Liver (tissue), 9 donors: ENCODE measurements around the gene GHRHR. TPM values are rescaled to one million over a fixed set of nuclear protein-coding genes. Genes with fewer than 3 reads are reported as not detected.

Source experiments
- DNase-seq: peaks from one replicate; pipeline ENCODE4 v3.0.0-alpha.2; 2017; ENCODE audit warnings: low spot score
- H3K27ac ChIP-seq, 2 donors: one replicate each; pipeline ENCODE4 v1.7.0; 2013; ENCODE audit warnings: inconsistent platforms in 2 of 2, low read length in 2 of 2, control low read depth in 1 of 2, low read depth in 1 of 2, mild to moderate bottlenecking in 1 of 2
- H3K27me3 ChIP-seq, 4 donors: one replicate each; pipeline versions ENCODE4 v1.6.1 to v1.7.0; 2013; ENCODE audit warnings: low read length in 3 of 4, inconsistent platforms in 1 of 4, mild to moderate bottlenecking in 1 of 4, moderate library complexity in 1 of 4; ENCODE audit not compliant: control insufficient read depth in 4 of 4, insufficient read depth in 4 of 4
- H3K36me3 ChIP-seq, 4 donors: one replicate each; pipeline versions ENCODE4 v1.6.1 to v1.7.0; 2013; ENCODE audit warnings: low read length in 3 of 4, mild to moderate bottlenecking in 3 of 4, low read depth in 1 of 4, moderate library complexity in 1 of 4; ENCODE audit not compliant: control insufficient read depth in 4 of 4, insufficient read depth in 3 of 4
- H3K4me1 ChIP-seq, 4 donors: one replicate each; pipeline versions ENCODE4 v1.6.1 to v1.7.0; 2013; ENCODE audit warnings: low read length in 3 of 4, mild to moderate bottlenecking in 3 of 4, moderate library complexity in 1 of 4; ENCODE audit not compliant: control insufficient read depth in 4 of 4, insufficient read depth in 4 of 4
- H3K4me3 ChIP-seq, 3 donors: one replicate each; pipeline versions ENCODE4 v1.6.1 to v1.7.0; 2013; ENCODE audit warnings: low read length in 3 of 3, control low read depth in 1 of 3, low read depth in 1 of 3, mild to moderate bottlenecking in 1 of 3
- H3K9ac ChIP-seq, 2 donors: one replicate each; pipeline ENCODE4 v1.7.0; 2013; ENCODE audit warnings: low read length in 2 of 2, mild to moderate bottlenecking in 2 of 2, moderate library complexity in 2 of 2, control low read depth in 1 of 2, low read depth in 1 of 2
- H3K9me3 ChIP-seq, 4 donors: one replicate each; pipeline versions ENCODE4 v1.6.1 to v1.7.0; 2013; ENCODE audit warnings: low read length in 3 of 4; ENCODE audit not compliant: control insufficient read depth in 4 of 4
- CTCF ChIP-seq: fragments of 150-350 bp; IDR thresholded peaks from 2 replicates; pipeline ENCODE4 v1.5.1; 2017; ENCODE audit warnings: improper control_type of control experiment, low read depth, low read length; ENCODE audit not compliant: missing input control
- EGR1 ChIP-seq, 2 donors: IDR thresholded peaks; 2 replicates each; pipeline ENCODE4 v1.6.1; 2016 to 2018; ENCODE audit warnings: antibody characterized with exemption in 2 of 2, low read depth in 2 of 2
- FOXA1 ChIP-seq: IDR thresholded peaks from 2 replicates; pipeline ENCODE4 v1.6.1; 2016; ENCODE audit warnings: antibody characterized with exemption
- FOXA2 ChIP-seq: IDR thresholded peaks from 2 replicates; pipeline ENCODE4 v1.6.1; 2016; ENCODE audit warnings: antibody characterized with exemption
- HNF4A ChIP-seq, 2 donors: conservative IDR thresholded peaks; 2 replicates each; pipeline ENCODE4 v1.6.1; 2016; ENCODE audit warnings: antibody characterized with exemption in 2 of 2, mild to moderate bottlenecking in 2 of 2
- HNF4G ChIP-seq: IDR thresholded peaks from 2 replicates; pipeline ENCODE4 v1.6.1; 2016; ENCODE audit warnings: antibody characterized with exemption
- JUND ChIP-seq, 2 donors: IDR thresholded peaks; 2 replicates each; pipeline ENCODE4 v1.6.1; 2016; ENCODE audit warnings: antibody characterized with exemption in 2 of 2
- MAX ChIP-seq: IDR thresholded peaks from 2 replicates; pipeline ENCODE4 v1.6.1; 2016; ENCODE audit warnings: antibody characterized with exemption
- NR2F2 ChIP-seq: IDR thresholded peaks from 2 replicates; pipeline ENCODE4 v1.6.1; 2016; ENCODE audit warnings: antibody characterized with exemption
- RAD21 ChIP-seq, 2 donors: IDR thresholded peaks; 2 replicates each; pipeline ENCODE4 v1.6.1; 2016; ENCODE audit warnings: antibody characterized with exemption in 2 of 2, mild to moderate bottlenecking in 2 of 2
- REST ChIP-seq: IDR thresholded peaks from 2 replicates; pipeline ENCODE4 v1.6.1; 2016; ENCODE audit warnings: antibody characterized with exemption, mild to moderate bottlenecking
- RXRA ChIP-seq, 2 donors: IDR thresholded peaks; 2 replicates each; pipeline ENCODE4 v1.6.1; 2017 to 2018; ENCODE audit warnings: antibody characterized with exemption in 2 of 2, mild to moderate bottlenecking in 1 of 2
- SP1 ChIP-seq: IDR thresholded peaks from 2 replicates; pipeline ENCODE4 v1.6.1; 2018; ENCODE audit warnings: antibody characterized with exemption, mild to moderate bottlenecking
- TAF1 ChIP-seq: conservative IDR thresholded peaks from 2 replicates; pipeline ENCODE4 v1.6.1; 2016; ENCODE audit warnings: antibody characterized with exemption, mild to moderate bottlenecking
- ZBTB33 ChIP-seq: IDR thresholded peaks from 2 replicates; pipeline ENCODE4 v1.6.1; 2016; ENCODE audit warnings: antibody characterized with exemption
- WGBS: extraction: QIAGEN DNeasy Blood & Tissue Kit; methylation state at CpG from one replicate; pipeline ENCODE4 v1.1.7; 2013; 5-methylcytosine and 5-hydroxymethylcytosine counted together
- polyA plus RNA-seq, 2 donors: library from polyadenylated mRNA; stranded (reverse) in 1 of 2; unstranded in 1 of 2; fragments of 200-250 nt in 1 of 2; fragments of >200 nt in 1 of 2; fragmentation: Nextera tagmentation in 1 of 2; extraction: Ambion mirVana in 1 of 2; gene quantifications; one replicate each; pipeline versions ENCODE4 v1.2.1 to v1.2.3, GENCODE V29; 2013 to 2015
- total RNA-seq, 2 donors: library from RNA; depleted of rRNA; stranded (reverse); fragments of >200 nt; gene quantifications; one replicate each; pipeline ENCODE4 v1.2.3, GENCODE V29; 2014
- donor health status: healthy.
- donor health status: healthy.
- donor health status: healthy.
- donor health status: healthy.
- donor health status: healthy.

GHRHR gene
- total and polyA plus RNA-seq, 4 donors: 0.46 to 0.50 TPM; not detected in 2

- H3K27ac ChIP-seq: no peak overlapping the region
- 64% methylated on average over 4 of the region's 4 CpGs for WGBS
- no peaks in the 10 kb centered on the region for H3K27me3 ChIP-seq
- H3K9ac ChIP-seq: no peak overlapping the region
- no peak overlapping the region for H3K4me3 ChIP-seq
- H3K36me3 ChIP-seq: no peaks in the 10 kb centered on the region
- H3K9me3 ChIP-seq: no peaks in the 10 kb centered on the region
- no peak for DNase-seq
- no peaks in the 10 kb centered on the region for H3K4me1 ChIP-seq
- no peak for TF ChIP-seq CTCF
- no peak for TF ChIP-seq NR2F2
- TF ChIP-seq REST: no peak
- no peak for TF ChIP-seq HNF4G
- TF ChIP-seq TAF1: no peak
- no peak for TF ChIP-seq FOXA2
- no peak for TF ChIP-seq RAD21 (IDR thresholded peaks at IDR 0.05)
- TF ChIP-seq JUND (IDR thresholded peaks at IDR 0.05): no peak
- no peak for TF ChIP-seq SP1
- TF ChIP-seq MAX: no peak
- no peak for TF ChIP-seq EGR1 (IDR thresholded peaks at IDR 0.05; ENCODE audit: low read depth in 2 of 2)
- no peak for TF ChIP-seq FOXA1
- TF ChIP-seq ZBTB33: no peak
- no peak for TF ChIP-seq HNF4A (conservative IDR thresholded peaks at IDR 0.05)
- no peak for TF ChIP-seq RXRA (IDR thresholded peaks at IDR 0.05)
Observed at GRCh38 chr7:30954914-30955313, 8.8 kb upstream of the GHRHR start.

- H3K9me3 ChIP-seq: no peaks in the 10 kb centered on the region
- no peak for DNase-seq
- no peaks in the 10 kb centered on the region for H3K36me3 ChIP-seq
- no peak overlapping the region for H3K4me3 ChIP-seq
- H3K27me3 ChIP-seq: no peaks in the 10 kb centered on the region
- no peak overlapping the region for H3K9ac ChIP-seq
- no peaks in the 10 kb centered on the region for H3K4me1 ChIP-seq
- 100% methylated on average over 1 of the region's 1 CpG for WGBS
- no peak overlapping the region for H3K27ac ChIP-seq
- TF ChIP-seq JUND (IDR thresholded peaks at IDR 0.05): no peak
- no peak for TF ChIP-seq SP1
- no peak for TF ChIP-seq RAD21 (IDR thresholded peaks at IDR 0.05)
Observed at GRCh38 chr7:30956704-30957103, 7.0 kb upstream of the GHRHR start.
